Tibial nerve (tissue), 3 donors: ENCODE data around the gene TENM3.

Source experiments
- CTCF ChIP-seq, 5 experiments: fragments of 200-600 bp in 3 of 5; fragments of 450-650 bp in 2 of 5; sonication (generic) in 3 of 5; IDR thresholded peaks; one replicate each; pipeline ENCODE4 v1.5.1; 2016 to 2019; ENCODE audit warnings: antibody characterized with exemption in 5 of 5, mild to moderate bottlenecking in 3 of 5, moderate library complexity in 2 of 5
- POLR2A ChIP-seq, 2 donors: fragments of 450-650 bp; IDR thresholded peaks; one replicate each; pipeline ENCODE4 v1.6.1; 2017; ENCODE audit warnings: antibody characterized with exemption in 2 of 2, mild to moderate bottlenecking in 2 of 2, moderate library complexity in 2 of 2

- TF ChIP-seq CTCF (IDR thresholded peaks at IDR 0.05) (no peak), POLR2A (IDR thresholded peaks at IDR 0.05) (no peak)
Measured at GRCh38 chr4:182494103-182494502, 250.9 kb downstream of the TENM3 start.
